ENCODE measurements around the gene RFPL3. TPM values are rescaled to one million over a fixed set of nuclear protein-coding genes. Genes with fewer than 3 reads are reported as not detected.

RFPL3 gene
- total RNA-seq, 4 donors from 2014 or later = not detected

GRCh38 chr22:32323513-32324164 lies 34.0 kb upstream of the RFPL3 start:
- DNase-seq = peak in 1 of 3 donors; percentile 25

GRCh38 chr22:32324505-32325415 lies 32.9 kb upstream of the RFPL3 start:
- H3K27me3 ChIP-seq = no peaks in the 10 kb centered on the region
- DNase-seq = peak in 1 of 3 donors; percentile 42
- no peak overlapping the region for H3K4me3 ChIP-seq
- no peak overlapping the region for H3K27ac ChIP-seq
- H3K36me3 ChIP-seq = no peaks in the 10 kb centered on the region
- H3K4me1 ChIP-seq = no peaks in the 10 kb centered on the region
- no peaks in the 10 kb centered on the region for H3K9me3 ChIP-seq
- no peak for TF ChIP-seq CTCF (IDR thresholded peaks at IDR 0.05)
- TF ChIP-seq POLR2A (IDR thresholded peaks at IDR 0.05) = no peak

More at GRCh38 chr22:32323513-32324164, 34.0 kb upstream of the RFPL3 start:
- H3K27ac ChIP-seq = no peak overlapping the region
- no peaks in the 10 kb centered on the region for H3K9me3 ChIP-seq
- H3K27me3 ChIP-seq = no peaks in the 10 kb centered on the region
- H3K4me1 ChIP-seq = no peaks in the 10 kb centered on the region
- TF ChIP-seq CTCF (IDR thresholded peaks at IDR 0.05) = no peak
- no peak for TF ChIP-seq POLR2A (IDR thresholded peaks at IDR 0.05)
- no peak overlapping the region for H3K4me3 ChIP-seq
- no peaks in the 10 kb centered on the region for H3K36me3 ChIP-seq

- Histone ChIP-seq H3K27me3 (no peaks in the 10 kb centered on the region), H3K4me3 (no peak overlapping the region), H3K27ac (no peak overlapping the region), H3K36me3 (no peaks in the 10 kb centered on the region), H3K9me3 (no peaks in the 10 kb centered on the region), H3K4me1 (no peaks in the 10 kb centered on the region)
- TF ChIP-seq CTCF (IDR thresholded peaks at IDR 0.05) (no peak), POLR2A (IDR thresholded peaks at IDR 0.05) (no peak)
- DNase-seq = peak in 1 of 3 donors; percentile 27
Measured at GRCh38 chr22:32325416-32325801, 32.3 kb upstream of the RFPL3 start.

- TF ChIP-seq CTCF (IDR thresholded peaks at IDR 0.05) (no peak), POLR2A (IDR thresholded peaks at IDR 0.05) (no peak)
- H3K27me3 ChIP-seq = no peaks in the 10 kb centered on the region
- no peak overlapping the region for H3K4me3 ChIP-seq
- no peaks in the 10 kb centered on the region for H3K36me3 ChIP-seq
- H3K27ac ChIP-seq = no peak overlapping the region
- DNase-seq = peak in 1 of 3 donors; percentile 28
- H3K9me3 ChIP-seq = no peaks in the 10 kb centered on the region
- no peaks in the 10 kb centered on the region for H3K4me1 ChIP-seq
Measured at GRCh38 chr22:32325811-32326237, 31.8 kb upstream of the RFPL3 start.

GRCh38 chr22:32326647-32327046 lies 31.0 kb upstream of the RFPL3 start:
- no peak overlapping the region for H3K4me3 ChIP-seq
- H3K27ac ChIP-seq = no peak overlapping the region
- no peak for TF ChIP-seq POLR2A (IDR thresholded peaks at IDR 0.05)
- no peak for TF ChIP-seq CTCF (IDR thresholded peaks at IDR 0.05)
- DNase-seq = peak in 1 of 3 donors; percentile 31
- no peaks in the 10 kb centered on the region for H3K27me3 ChIP-seq
- H3K9me3 ChIP-seq = no peaks in the 10 kb centered on the region
- H3K36me3 ChIP-seq = no peaks in the 10 kb centered on the region
- H3K4me1 ChIP-seq = no peaks in the 10 kb centered on the region

All from Peyer's patch (tissue), 4 donors.